Prostate gland (tissue), 2 donors: ENCODE results near the gene HSH2D.

Experiments
- POLR2A ChIP-seq: fragments of 450-650 bp; IDR thresholded peaks from one replicate; pipeline ENCODE4 v1.6.1; 2016; ENCODE audit warnings: antibody characterized with exemption, mild to moderate bottlenecking
- TF ChIP-seq, protein P1 (sequence below), 4 experiments: fragments of 200-600 bp in 2 of 4; fragments of 450-650 bp in 2 of 4; sonication (generic) in 2 of 4; IDR thresholded peaks; 1 replicate in 3 of 4; 2 replicates in 1 of 4; pipeline ENCODE4 v1.5.1; 2016 to 2019; ENCODE audit warnings: antibody characterized with exemption in 4 of 4, mild to moderate bottlenecking in 2 of 4, moderate library complexity in 2 of 4

DNA sequence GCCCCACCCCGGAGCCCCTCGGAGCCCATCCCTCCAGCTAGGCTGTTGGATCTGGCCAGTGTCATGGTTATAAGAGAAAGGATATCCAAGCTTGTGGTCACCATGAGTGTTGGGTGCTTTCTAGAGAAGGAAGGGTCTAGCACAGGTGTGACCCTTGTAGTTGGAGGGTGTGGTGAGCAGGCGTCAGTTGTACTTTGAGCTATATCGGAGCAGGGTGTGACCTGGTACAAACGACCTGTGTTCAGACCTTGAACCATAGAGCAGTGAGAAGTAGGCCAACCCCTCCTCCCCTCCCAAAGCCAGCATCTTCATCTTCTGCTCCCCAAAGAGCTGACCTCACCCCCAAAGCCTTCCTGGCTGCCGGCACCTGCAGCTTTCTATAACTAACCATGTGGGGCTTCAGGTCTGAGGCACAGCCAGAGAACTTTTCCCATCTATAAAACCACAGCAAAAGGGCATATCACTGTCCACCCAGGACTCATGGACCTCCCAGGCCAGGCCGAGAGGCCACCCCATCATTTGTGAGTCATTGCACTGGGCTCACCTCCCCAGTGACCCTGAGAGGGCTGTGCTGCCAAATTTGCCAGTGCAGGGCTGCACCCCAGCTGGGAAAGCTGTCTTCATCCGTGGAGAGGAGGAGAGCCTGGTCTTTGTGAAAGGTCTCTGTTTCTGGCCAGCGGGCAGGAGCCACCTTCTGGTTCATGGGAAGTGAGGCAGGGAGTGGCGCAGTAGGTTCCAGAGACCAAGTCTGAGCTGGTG is 17.6 kb upstream of the HSH2D start:
- TF ChIP-seq, protein P1, sequence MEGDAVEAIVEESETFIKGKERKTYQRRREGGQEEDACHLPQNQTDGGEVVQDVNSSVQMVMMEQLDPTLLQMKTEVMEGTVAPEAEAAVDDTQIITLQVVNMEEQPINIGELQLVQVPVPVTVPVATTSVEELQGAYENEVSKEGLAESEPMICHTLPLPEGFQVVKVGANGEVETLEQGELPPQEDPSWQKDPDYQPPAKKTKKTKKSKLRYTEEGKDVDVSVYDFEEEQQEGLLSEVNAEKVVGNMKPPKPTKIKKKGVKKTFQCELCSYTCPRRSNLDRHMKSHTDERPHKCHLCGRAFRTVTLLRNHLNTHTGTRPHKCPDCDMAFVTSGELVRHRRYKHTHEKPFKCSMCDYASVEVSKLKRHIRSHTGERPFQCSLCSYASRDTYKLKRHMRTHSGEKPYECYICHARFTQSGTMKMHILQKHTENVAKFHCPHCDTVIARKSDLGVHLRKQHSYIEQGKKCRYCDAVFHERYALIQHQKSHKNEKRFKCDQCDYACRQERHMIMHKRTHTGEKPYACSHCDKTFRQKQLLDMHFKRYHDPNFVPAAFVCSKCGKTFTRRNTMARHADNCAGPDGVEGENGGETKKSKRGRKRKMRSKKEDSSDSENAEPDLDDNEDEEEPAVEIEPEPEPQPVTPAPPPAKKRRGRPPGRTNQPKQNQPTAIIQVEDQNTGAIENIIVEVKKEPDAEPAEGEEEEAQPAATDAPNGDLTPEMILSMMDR (IDR thresholded peaks at IDR 0.05), result no peak
- TF ChIP-seq POLR2A, result no peak
